ENCODE measurements around the gene CLCN3.

The CLCN3 gene

DNA sequence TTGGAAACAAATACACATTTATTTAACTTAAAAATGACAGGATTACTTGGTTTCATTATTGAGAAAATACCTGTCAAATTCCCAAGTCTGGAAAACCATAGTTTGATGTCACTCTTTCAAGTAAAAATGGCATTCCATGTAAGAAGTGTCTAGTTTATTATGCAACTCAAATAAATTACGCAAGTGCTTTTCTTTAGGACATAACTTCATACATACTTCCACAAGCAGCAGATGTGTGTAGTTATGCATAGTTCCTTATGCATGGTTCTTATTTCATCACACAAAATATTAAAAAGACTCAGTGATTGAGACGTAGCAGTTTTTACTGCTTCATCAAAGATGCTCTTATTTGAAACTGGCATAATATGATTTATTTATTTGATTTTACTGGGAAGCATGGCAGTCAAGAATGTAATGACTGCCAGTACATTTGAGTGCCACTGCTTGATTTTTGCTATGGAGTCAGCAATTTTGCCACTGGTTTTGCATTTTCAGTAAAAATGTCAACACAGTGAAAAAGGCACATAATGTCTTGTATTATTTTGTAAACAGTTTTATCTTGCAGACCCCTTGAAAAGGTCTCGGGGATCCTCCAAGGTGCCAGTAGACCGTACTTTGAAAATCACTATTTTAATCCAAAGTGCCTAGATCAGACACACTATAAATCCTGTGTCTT lies 62.1 kb downstream of the CLCN3 start:
- FAIRE-seq: no peak

DNA sequence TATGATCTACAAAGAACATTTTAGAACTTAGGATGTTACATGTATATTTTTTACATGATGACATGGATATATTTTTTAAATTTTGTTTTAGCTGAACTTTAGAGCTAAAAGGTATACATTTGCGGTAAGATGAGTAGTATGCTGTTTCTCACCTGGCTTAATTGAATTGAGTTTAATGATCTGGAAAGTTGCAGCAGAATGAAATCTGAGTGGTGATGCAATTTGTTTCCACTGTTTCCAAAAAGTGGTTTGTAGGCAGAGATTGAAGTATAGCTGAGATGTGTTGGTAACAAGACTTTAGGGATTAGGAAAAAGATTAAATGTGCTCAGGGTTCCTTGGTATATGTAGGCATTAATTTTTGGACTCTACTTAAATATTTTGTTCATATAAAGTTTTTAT lies 69.3 kb downstream of the CLCN3 start:
- no peak for DNase-seq (ENCODE audit: insufficient read length)
- no peak for FAIRE-seq
- TF ChIP-seq POLR2A (IDR thresholded peaks at IDR 0.05; ENCODE audit: low read depth, low read length) (no peak), TAF1 (IDR thresholded peaks at IDR 0.05; ENCODE audit: borderline replicate concordance, low read depth, low read length) (no peak), POLR2AphosphoS5 (IDR thresholded peaks at IDR 0.05; ENCODE audit: low read depth, low read length) (no peak)

More for the DNA sequence above, 62.1 kb downstream of the CLCN3 start:
- DNase-seq (ENCODE audit: insufficient read length): no peak
- no peak for TF ChIP-seq POLR2AphosphoS5 (IDR thresholded peaks at IDR 0.05; ENCODE audit: low read depth, low read length)
- TF ChIP-seq POLR2A (IDR thresholded peaks at IDR 0.05; ENCODE audit: low read depth, low read length): no peak
- TF ChIP-seq TAF1 (IDR thresholded peaks at IDR 0.05; ENCODE audit: borderline replicate concordance, low read depth, low read length): no peak

DNA sequence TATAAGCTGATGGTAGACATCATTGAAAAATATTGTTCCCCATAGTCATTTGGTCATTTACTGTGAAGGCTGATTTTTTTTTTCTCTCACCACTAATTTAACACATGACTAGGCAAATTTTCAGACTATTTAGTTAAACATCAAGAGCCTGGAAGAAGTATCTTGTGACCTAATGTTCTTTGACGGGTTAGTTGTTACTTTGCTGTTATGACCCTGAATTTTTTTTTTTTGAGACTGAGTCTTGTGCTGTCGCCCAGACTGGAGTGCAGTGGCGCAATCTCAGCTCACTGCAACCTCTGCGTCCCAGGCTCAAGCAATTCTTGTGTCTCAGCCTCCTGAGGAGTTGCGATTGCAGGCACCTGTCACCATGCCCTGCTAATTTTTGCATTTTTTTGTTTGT lies 70.4 kb downstream of the CLCN3 start:
- no peak for DNase-seq (ENCODE audit: insufficient read length)
- TF ChIP-seq TAF1 (IDR thresholded peaks at IDR 0.05; ENCODE audit: borderline replicate concordance, low read depth, low read length) (no peak), POLR2AphosphoS5 (IDR thresholded peaks at IDR 0.05; ENCODE audit: low read depth, low read length) (no peak)
- no peak for FAIRE-seq

DNA sequence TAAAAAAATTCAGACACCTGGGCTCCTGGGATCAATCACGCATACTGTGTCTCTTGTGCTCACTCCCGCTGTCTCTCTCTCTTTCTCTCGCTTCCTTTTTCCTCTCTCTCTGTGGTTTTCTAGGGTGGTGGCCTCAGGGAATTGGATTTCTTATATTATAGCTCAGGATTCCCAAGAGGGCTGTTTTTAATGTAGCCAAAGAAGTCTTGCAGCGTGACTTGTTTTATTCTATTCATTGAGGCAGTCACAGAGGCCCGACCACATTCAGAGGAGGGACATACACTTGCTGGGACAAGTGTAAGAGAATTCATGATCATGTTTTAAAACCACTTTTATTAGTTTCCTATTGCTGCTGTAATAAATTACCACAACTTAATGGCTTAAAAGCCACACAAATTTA lies 78.0 kb downstream of the CLCN3 start:
- DNase-seq (ENCODE audit: insufficient read length): no peak
- TF ChIP-seq TAF1 (IDR thresholded peaks at IDR 0.05; ENCODE audit: borderline replicate concordance, low read depth, low read length) (no peak), POLR2AphosphoS5 (IDR thresholded peaks at IDR 0.05; ENCODE audit: low read depth, low read length) (no peak), POLR2A (IDR thresholded peaks at IDR 0.05; ENCODE audit: low read depth, low read length) (no peak)
- FAIRE-seq: no peak

DNA sequence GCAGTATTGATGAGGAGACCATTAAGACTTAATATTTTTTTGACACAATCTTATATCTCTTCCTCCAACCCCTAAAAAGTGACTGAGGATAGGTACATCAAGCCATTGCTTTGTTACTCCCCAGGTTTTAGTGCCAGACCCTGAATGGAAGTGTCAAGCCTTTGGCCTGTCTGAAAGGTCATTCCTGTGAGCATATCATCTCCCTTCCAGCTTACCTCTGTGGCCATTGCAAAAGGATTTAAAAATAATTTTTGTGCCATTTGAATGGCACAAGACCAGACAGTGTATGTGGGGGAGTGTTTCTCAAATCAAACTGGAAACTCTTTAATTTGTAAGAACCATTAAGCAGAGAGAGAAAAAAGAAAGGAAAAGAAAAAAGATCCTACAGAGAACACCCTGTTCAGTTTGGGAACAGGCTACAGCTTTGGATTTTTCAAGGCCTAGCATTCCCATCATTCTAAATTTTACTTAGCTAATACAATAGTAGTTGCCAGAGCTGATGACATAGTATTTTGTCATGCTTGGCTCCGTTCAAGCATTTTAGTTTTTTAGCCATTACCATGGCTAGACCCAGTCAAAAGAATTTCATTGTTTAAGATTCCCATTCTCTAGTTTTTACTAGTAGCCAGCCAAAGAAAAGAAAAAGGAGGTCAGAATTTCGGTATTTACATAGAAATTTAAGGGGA lies 87.7 kb downstream of the CLCN3 start:
- no peak for TF ChIP-seq POLR2AphosphoS5 (IDR thresholded peaks at IDR 0.05; ENCODE audit: low read depth, low read length)
- no peak for TF ChIP-seq TAF1 (IDR thresholded peaks at IDR 0.05; ENCODE audit: borderline replicate concordance, low read depth, low read length)
- no peak for TF ChIP-seq POLR2A (IDR thresholded peaks at IDR 0.05; ENCODE audit: low read depth, low read length)
- FAIRE-seq: no peak
- no peak for DNase-seq (ENCODE audit: insufficient read length)

DNA sequence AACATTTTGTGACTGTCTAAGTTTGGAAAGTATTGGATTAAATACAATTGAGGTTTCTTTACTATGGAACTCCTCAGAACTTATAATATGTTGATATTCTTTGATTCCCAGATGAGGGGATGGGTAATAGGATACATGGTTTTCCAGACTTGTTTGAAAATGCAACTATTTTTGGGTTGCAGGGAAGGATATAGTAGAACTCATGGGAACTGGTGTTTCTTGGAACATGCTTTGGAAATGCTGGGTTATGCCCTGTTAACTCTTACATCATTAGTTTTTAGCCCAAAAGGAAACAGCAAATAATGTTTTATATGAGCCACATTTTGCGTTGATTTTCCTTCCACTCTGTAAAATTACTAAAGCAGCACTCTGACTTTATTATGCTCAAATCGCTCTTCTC lies 95.4 kb downstream of the CLCN3 start:
- FAIRE-seq (peak; percentile 51), DNase-seq (ENCODE audit: insufficient read length) (no peak)
- TF ChIP-seq POLR2AphosphoS5 (IDR thresholded peaks at IDR 0.05; ENCODE audit: low read depth, low read length) (no peak), POLR2A (IDR thresholded peaks at IDR 0.05; ENCODE audit: low read depth, low read length) (no peak), TAF1 (IDR thresholded peaks at IDR 0.05; ENCODE audit: borderline replicate concordance, low read depth, low read length) (no peak)

DNA sequence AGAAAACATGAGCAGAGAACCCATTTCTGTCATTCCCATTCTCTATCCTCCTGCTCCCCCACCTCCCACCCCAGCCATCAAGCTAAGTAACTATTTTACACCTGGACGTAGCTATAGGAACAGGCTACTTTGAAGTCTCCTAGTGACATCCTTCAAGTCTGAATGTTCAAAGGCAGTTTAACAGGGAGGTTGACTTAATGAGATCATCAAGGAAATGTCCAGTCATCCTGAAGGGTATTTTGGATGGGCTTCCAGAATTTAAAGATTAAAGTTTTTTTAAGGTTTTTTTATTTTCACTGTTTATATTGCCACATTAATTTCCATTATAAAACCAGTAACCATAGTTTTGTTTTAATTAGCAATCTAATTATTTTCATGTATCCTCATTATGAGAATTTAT lies 96.3 kb downstream of the CLCN3 start:
- FAIRE-seq: no peak
- TF ChIP-seq POLR2A (IDR thresholded peaks at IDR 0.05; ENCODE audit: low read depth, low read length): no peak
- TF ChIP-seq TAF1 (IDR thresholded peaks at IDR 0.05; ENCODE audit: borderline replicate concordance, low read depth, low read length): no peak
- no peak for TF ChIP-seq POLR2AphosphoS5 (IDR thresholded peaks at IDR 0.05; ENCODE audit: low read depth, low read length)

DNA sequence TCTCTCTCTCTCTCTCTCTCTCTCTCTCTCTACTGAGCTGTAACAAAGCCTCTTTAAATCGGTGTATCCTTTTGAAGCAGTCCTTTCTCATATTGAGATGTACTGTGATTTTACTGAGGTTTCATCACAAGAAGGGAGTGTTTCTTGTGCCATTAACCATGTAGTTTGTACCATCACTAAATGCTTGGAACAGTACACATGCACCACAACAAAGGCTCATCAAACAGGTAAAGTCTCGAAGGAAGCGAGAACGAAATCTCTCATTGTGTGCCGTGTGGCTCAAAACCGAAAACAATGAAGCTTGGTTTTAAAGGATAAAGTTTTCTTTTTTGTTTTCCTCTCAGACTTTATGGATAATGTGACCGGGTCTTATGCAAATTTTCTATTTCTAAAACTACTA lies 100.2 kb downstream of the CLCN3 start:
- TF ChIP-seq POLR2A (IDR thresholded peaks at IDR 0.05; ENCODE audit: low read depth, low read length) (no peak), POLR2AphosphoS5 (IDR thresholded peaks at IDR 0.05; ENCODE audit: low read depth, low read length) (no peak), TAF1 (IDR thresholded peaks at IDR 0.05; ENCODE audit: borderline replicate concordance, low read depth, low read length) (no peak)
- DNase-seq (ENCODE audit: insufficient read length) (no peak), FAIRE-seq (no peak)

More for the DNA sequence above, 96.3 kb downstream of the CLCN3 start:
- DNase-seq (ENCODE audit: insufficient read length): no peak

DNA sequence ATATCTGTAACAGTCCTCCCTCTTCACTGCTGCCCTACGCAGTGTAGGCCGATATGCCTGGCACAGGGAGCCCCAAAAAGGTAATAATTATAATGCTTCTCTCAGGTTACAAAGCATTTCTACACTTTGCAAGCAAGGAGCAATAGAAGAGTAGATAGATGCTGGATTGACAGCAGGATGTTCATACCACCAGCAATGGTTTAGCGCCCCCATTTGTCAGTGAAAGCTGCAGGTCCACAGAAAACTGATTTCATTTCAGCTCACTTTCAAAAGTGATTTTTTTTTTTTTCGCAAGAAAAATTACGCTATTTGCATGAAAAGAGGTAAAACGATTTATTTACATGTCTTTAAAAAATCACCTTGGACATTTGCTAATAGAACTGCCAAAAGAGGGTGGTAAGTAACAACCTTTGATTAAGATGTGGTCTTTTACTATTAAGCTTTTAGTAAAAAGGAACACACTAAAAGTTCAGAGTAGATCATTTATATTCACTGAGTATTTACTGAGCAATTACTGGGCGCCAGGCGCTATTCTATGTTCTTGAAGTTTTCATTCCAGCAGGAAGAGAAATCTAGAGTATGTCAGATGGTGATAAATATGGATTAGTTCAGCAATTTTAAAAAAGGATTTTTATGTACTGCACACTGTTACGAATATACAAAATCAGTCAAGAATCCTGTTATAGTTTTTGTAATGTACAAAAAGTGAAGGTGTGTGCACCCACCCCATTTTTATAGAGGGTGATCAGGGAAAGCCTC lies 103.0 kb downstream of the CLCN3 start:
- TF ChIP-seq POLR2A (IDR thresholded peaks at IDR 0.05; ENCODE audit: low read depth, low read length): no peak
- TF ChIP-seq TAF1 (IDR thresholded peaks at IDR 0.05; ENCODE audit: borderline replicate concordance, low read depth, low read length): no peak
- TF ChIP-seq POLR2AphosphoS5 (IDR thresholded peaks at IDR 0.05; ENCODE audit: low read depth, low read length): no peak
- DNase-seq (ENCODE audit: insufficient read length): no peak
- no peak for FAIRE-seq

DNA sequence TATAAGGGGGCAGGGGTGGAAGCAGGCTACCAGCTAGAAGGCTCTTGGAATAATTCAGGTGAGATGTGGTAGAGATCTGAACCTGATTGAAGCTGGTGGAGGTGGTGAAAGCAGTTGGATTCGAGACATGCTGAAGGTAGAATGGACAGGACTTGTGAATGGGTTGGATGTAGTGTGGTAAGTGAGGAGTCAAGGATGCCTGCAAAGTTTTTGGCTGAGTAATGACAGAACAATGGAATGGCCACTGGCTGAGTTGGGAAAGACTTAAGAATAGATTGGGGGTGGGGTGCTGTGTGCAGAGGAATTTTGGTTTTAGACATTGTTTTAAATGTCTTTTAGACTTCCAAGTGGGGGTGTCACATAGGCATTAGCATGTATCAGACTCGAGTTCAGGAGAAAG lies 103.9 kb downstream of the CLCN3 start:
- TF ChIP-seq POLR2AphosphoS5 (IDR thresholded peaks at IDR 0.05; ENCODE audit: low read depth, low read length) (0 out of 2 replicates have a peak, but pooled peaks have one; percentile 18), TAF1 (IDR thresholded peaks at IDR 0.05; ENCODE audit: borderline replicate concordance, low read depth, low read length) (no peak), POLR2A (IDR thresholded peaks at IDR 0.05; ENCODE audit: low read depth, low read length) (no peak)
- DNase-seq (ENCODE audit: insufficient read length): no peak
- FAIRE-seq: no peak

DNA sequence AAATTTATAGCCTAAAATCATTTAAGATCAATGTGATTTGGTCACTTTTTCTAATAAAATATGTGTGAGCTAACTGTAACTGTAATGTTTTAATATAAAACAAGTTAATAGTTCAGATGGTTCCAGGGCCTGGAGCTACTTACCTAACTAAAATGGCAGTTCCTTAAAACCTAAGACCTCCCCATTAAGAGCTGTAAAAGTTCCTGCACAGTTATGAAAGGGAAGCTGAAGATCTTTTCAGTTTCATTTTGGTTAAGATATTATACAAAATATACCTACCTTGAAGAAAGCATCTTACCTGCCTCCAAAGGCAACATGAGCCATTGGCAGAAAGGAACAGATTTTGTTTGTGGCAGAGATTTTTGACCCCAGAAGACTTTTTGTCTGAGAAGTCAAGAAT lies 107.2 kb downstream of the CLCN3 start:
- TF ChIP-seq POLR2A (IDR thresholded peaks at IDR 0.05; ENCODE audit: low read depth, low read length) (no peak), POLR2AphosphoS5 (IDR thresholded peaks at IDR 0.05; ENCODE audit: low read depth, low read length) (no peak), TAF1 (IDR thresholded peaks at IDR 0.05; ENCODE audit: borderline replicate concordance, low read depth, low read length) (no peak)
- no peak for DNase-seq (ENCODE audit: insufficient read length)
- FAIRE-seq: no peak

Measured in GM12892 (cell line).